GM12878 (cell line): Measurements from ENCODE around the gene THBD. TPM values are rescaled to one million over a fixed set of nuclear protein-coding genes. Genes with fewer than 3 reads are reported as not detected.

Source experiments
- ATAC-seq: fragments of 200-7000 bp; cut with Tn5 transposase; 3 replicates; pipeline ENCODE4 v1.9.1; 2020; ENCODE audit warnings: mild to moderate bottlenecking, moderate library complexity
- BruUV-seq: library from RNA; stranded (reverse); fragments of 400-500 nt; replicated peaks from 2 replicates; lab custom pipeline; 2021; lab: Mats Ljungman, UMichigan
- CTCF ChIA-PET: fragments of 300-600 bp; sonication (Branson Sonifier 250); formaldehyde crosslinking; extraction: SDS; loops from one replicate; lab custom pipeline; 2021; ENCODE audit warnings: inconsistent platforms; lab: Yijun Ruan, JAX
- POLR2A ChIA-PET: fragments of 350-600 bp; formaldehyde crosslinking; extraction: SDS; loops from one replicate; lab custom pipeline; 2021; ENCODE audit warnings: inconsistent platforms; lab: Charles Lee
- RAD21 ChIA-PET: fragments of 300-600 bp; sonication (Branson Sonifier 250); formaldehyde crosslinking; loops from one replicate; lab custom pipeline; 2023; ENCODE audit warnings: antibody characterized with exemption; ENCODE audit not compliant: unreplicated experiment; lab: Charles Lee
- SMC1A ChIA-PET: fragments of 300-600 bp; sonication (Branson Sonifier 250); formaldehyde crosslinking; loops from one replicate; lab custom pipeline; 2023; ENCODE audit not compliant: unreplicated experiment, uncharacterized antibody; lab: Charles Lee
- DNase-seq: peaks from one replicate; pipeline ENCODE4 v3.0.0-alpha.2; 2011; ENCODE audit warnings: low read depth, low spot score
- FAIRE-seq: peaks from 3 replicates; lab custom pipeline; 2011; peaks lifted over from hg19 to GRCh38; lab: Jason Lieb, UNC
- H2AFZ ChIP-seq: 2 replicates; pipeline ENCODE4 v1.6.0; 2011; ENCODE audit warnings: low read depth, low read length, control low read depth; ENCODE audit not compliant: control insufficient read depth
- H3K27ac ChIP-seq: 2 replicates; pipeline ENCODE4 v1.5.1; 2011; ENCODE audit warnings: control low read depth; ENCODE audit not compliant: control insufficient read depth, insufficient read depth
- H3K27me3 ChIP-seq, 2 experiments: replicated peaks in 1 of 2; 2 replicates each; pipeline versions ENCODE4 v1.6.0 to v1.6.1; 2011; ENCODE audit warnings: low read length in 1 of 2; ENCODE audit not compliant: control insufficient read depth in 2 of 2, insufficient read depth in 2 of 2
- H3K36me3 ChIP-seq, 2 experiments: 2 replicates each; pipeline ENCODE4 v1.5.1; 2011; ENCODE audit warnings: low read length in 1 of 2; ENCODE audit not compliant: control insufficient read depth in 2 of 2, insufficient read depth in 2 of 2
- H3K4me1 ChIP-seq: 2 replicates; pipeline ENCODE4 v1.6.1; 2011; ENCODE audit warnings: mild to moderate bottlenecking, low read length, moderate library complexity, mixed read lengths; ENCODE audit not compliant: control insufficient read depth, insufficient read depth
- H3K4me2 ChIP-seq: 2 replicates; pipeline ENCODE4 v1.6.0; 2011; ENCODE audit warnings: control low read depth; ENCODE audit not compliant: control insufficient read depth, insufficient read depth
- H3K4me3 ChIP-seq: fragments of 200-600 bp; sonication (generic); 2 replicates; pipeline ENCODE4 v1.5.1; 2016
- H3K79me2 ChIP-seq: 2 replicates; pipeline ENCODE4 v1.6.0; 2011; ENCODE audit warnings: low read length; ENCODE audit not compliant: control insufficient read depth, insufficient read depth
- H3K9ac ChIP-seq: 2 replicates; pipeline ENCODE4 v1.8.0; 2011; ENCODE audit warnings: low read length, control low read depth, mixed read lengths; ENCODE audit not compliant: control insufficient read depth, insufficient read depth
- H3K9me3 ChIP-seq: replicated peaks from 3 replicates; pipeline ENCODE4 v1.5.1; 2011; ENCODE audit warnings: mild to moderate bottlenecking, low read length; ENCODE audit not compliant: control insufficient read depth, insufficient read depth
- H4K20me1 ChIP-seq: 2 replicates; pipeline ENCODE4 v1.6.0; 2011; ENCODE audit not compliant: control insufficient read depth, insufficient read depth
- MTA3 ChIP-seq: IDR thresholded peaks from 2 replicates; pipeline ENCODE4 v1.6.1; 2012; ENCODE audit warnings: low read length, inconsistent platforms, borderline replicate concordance
- MYC ChIP-seq: IDR thresholded peaks from 2 replicates; pipeline ENCODE4 v1.6.1; 2011; ENCODE audit warnings: mild to moderate bottlenecking, low read length, moderate library complexity, inconsistent platforms; ENCODE audit not compliant: insufficient read depth, insufficient replicate concordance, insufficient read length, severe bottlenecking
- NFYB ChIP-seq: IDR thresholded peaks from 2 replicates; pipeline ENCODE4 v1.6.1; 2011; ENCODE audit warnings: low read depth, mild to moderate bottlenecking, low read length, improper control_type of control experiment, moderate library complexity; ENCODE audit not compliant: insufficient read depth
- RFX5 ChIP-seq: IDR thresholded peaks from 2 replicates; pipeline ENCODE4 v1.6.1; 2011; ENCODE audit warnings: low read depth, low read length, improper control_type of control experiment
- SPI1 ChIP-seq: IDR thresholded peaks from 2 replicates; pipeline ENCODE4 v1.6.1; 2011; ENCODE audit warnings: low read depth, mild to moderate bottlenecking, low read length, moderate library complexity, borderline replicate concordance; ENCODE audit not compliant: insufficient read depth
- ZNF274 ChIP-seq: IDR thresholded peaks from one replicate; pipeline ENCODE4 v1.8.0; 2011; ENCODE audit not compliant: insufficient read length, insufficient read depth
- ZNF622 ChIP-seq: fragments of 450-650 bp; IDR thresholded peaks from 2 replicates; pipeline ENCODE4 v1.6.1; 2017; ENCODE audit warnings: mild to moderate bottlenecking, inconsistent platforms
- WGBS: methylation state at CpG from one replicate; pipeline ENCODE4 v1.1.6; 2016; ENCODE audit warnings: low lambda C conversion rate; ENCODE audit not compliant: insufficient replicate concordance, insufficient coverage; ENCODE audit errors: missing lambda C conversion rate; 5-methylcytosine and 5-hydroxymethylcytosine counted together
- in situ Hi-C: fragments of 300-500 bp; cut with MboI; formaldehyde crosslinking; loops from 9 replicates; pipeline ENCODE4 v1.14.3; 2018; ENCODE audit warnings: mixed read lengths
- intact Hi-C: fragments of 100-400 bp; cut with micrococcal nuclease; formaldehyde crosslinking; loops from one replicate; pipeline ENCODE4 v1.14.2; 2022; ENCODE audit not compliant: unreplicated experiment
- polyA plus RNA-seq, 11 experiments: library from polyadenylated mRNA; depleted of rRNA in 4 of 11; unstranded in 6 of 11; stranded (reverse) in 5 of 11; fragments of >200 nt; fragmentation: Nextera tagmentation in 4 of 11; fragmentation: Illumina TruSeq in 1 of 11; extraction: Ambion mirVana in 4 of 11; extraction: Trizol in 1 of 11; gene quantifications; 1 replicate in 1 of 11; 2 replicates in 10 of 11; pipeline versions ENCODE4 v1.2.1 to v1.2.3, GENCODE V29; 2011 to 2016; ENCODE audit warnings: inconsistent platforms in 2 of 11, missing spikeins in 2 of 11, low read depth in 1 of 11
- total RNA-seq, 4 experiments: library from RNA; depleted of rRNA in 3 of 4; stranded (reverse); fragments of >200 nt in 3 of 4; fragmentation: Illumina TruSeq in 1 of 4; extraction: Trizol in 1 of 4; gene quantifications; 2 replicates each; pipeline versions ENCODE4 v1.2.1 to v1.2.3, GENCODE V29; 2013 to 2021
- TF ChIP-seq, protein P1 (sequence below): fragments of 450-650 bp; IDR thresholded peaks from 2 replicates; pipeline ENCODE4 v1.6.1; 2016; ENCODE audit warnings: mild to moderate bottlenecking
- TF ChIP-seq, protein P2 (sequence below): IDR thresholded peaks from 2 replicates; pipeline ENCODE4 v1.6.1; 2011; ENCODE audit warnings: low read depth, low read length, improper control_type of control experiment, borderline replicate concordance
- TF ChIP-seq, protein P3 (sequence below): IDR thresholded peaks from 2 replicates; pipeline ENCODE4 v1.6.1; 2011; ENCODE audit warnings: low read depth, mild to moderate bottlenecking, low read length, moderate library complexity, borderline replicate concordance; ENCODE audit errors: extremely low read depth
- TF ChIP-seq, protein P4 (sequence below): fragments of 450-650 bp; IDR thresholded peaks from 2 replicates; pipeline ENCODE4 v1.6.1; 2016; ENCODE audit warnings: mild to moderate bottlenecking, moderate library complexity, borderline replicate concordance
- TF ChIP-seq, protein P5 (sequence below): fragments of 450-650 bp; IDR thresholded peaks from 2 replicates; pipeline ENCODE4 v1.6.1; 2018; ENCODE audit warnings: borderline replicate concordance, mild to moderate bottlenecking; ENCODE audit not compliant: partially characterized antibody

The THBD gene
- total and polyA plus RNA-seq, 10 of the 15 experiments (the other 5 are each of a cell fraction or from before 2014, with no cell fraction given), result not detected

DNA sequence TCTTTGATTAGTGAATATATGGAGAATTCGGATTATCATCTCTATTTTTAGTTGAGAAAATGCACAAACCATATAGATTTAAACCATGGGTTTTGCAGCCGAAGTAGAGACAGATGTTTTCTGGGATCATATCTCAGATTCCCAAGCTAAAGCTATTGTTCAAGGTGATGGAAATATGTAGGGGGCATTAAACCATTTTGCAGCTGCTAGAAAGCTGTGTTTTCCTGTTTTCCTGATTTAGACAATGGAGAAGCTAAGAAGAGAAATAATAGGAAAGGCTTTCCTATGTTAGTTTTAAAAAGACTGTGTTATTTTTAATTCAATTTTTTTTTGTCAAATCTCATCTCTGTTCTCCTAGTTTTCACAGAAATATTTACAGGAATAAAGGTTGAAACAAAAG, 30.5 kb upstream of the THBD start:
- in situ Hi-C loops (no loop called here), intact Hi-C loops (no loop called here)
- BruUV-seq, result no TSS peak
- Histone ChIP-seq H3K27me3 (peaks cover 0 to 3% of the 10 kb centered on the region in 2 experiments; a peak in 1 of 4 replicates), H4K20me1 (no peaks in the 10 kb centered on the region), H3K79me2 (no peaks in the 10 kb centered on the region), H3K4me2 (no peak overlapping the region), H3K36me3 (no peaks in the 10 kb centered on the region), H3K27ac (no peak overlapping the region), H3K4me3 (no peak overlapping the region), H3K4me1 (no peaks in the 10 kb centered on the region), H3K9ac (no peak overlapping the region), H2AFZ (no peak overlapping the region), H3K9me3 (no peaks in the 10 kb centered on the region)
- DNase-seq (no peak), ATAC-seq (no peak), FAIRE-seq (no peak)
- SMC1A ChIA-PET, result interaction anchor here (0.9 to 1.9 kb wide), 10 partner anchors 11 to 387 kb away, joined by 3 to 9 read pairs (median 4); no protein-coding TSS in a partner anchor
- CTCF ChIA-PET, result interaction anchor here (0.6 to 2.6 kb wide), 19 partner anchors 11 to 388 kb away, joined by 3 to 19 read pairs (median 5); no protein-coding TSS in a partner anchor
- POLR2A ChIA-PET, result no interaction called here
- RAD21 ChIA-PET, result interaction anchor here (0.7 to 1.8 kb wide), 7 partner anchors 12 to 367 kb away, joined by 3 to 8 read pairs (median 4); no protein-coding TSS in a partner anchor
- WGBS, result 3% methylated on average over 2 of the region's 2 CpGs
- TF ChIP-seq, protein P1, sequence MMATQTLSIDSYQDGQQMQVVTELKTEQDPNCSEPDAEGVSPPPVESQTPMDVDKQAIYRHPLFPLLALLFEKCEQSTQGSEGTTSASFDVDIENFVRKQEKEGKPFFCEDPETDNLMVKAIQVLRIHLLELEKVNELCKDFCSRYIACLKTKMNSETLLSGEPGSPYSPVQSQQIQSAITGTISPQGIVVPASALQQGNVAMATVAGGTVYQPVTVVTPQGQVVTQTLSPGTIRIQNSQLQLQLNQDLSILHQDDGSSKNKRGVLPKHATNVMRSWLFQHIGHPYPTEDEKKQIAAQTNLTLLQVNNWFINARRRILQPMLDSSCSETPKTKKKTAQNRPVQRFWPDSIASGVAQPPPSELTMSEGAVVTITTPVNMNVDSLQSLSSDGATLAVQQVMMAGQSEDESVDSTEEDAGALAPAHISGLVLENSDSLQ, result no peak
- no peak for TF ChIP-seq ZNF274
- TF ChIP-seq, protein P2, sequence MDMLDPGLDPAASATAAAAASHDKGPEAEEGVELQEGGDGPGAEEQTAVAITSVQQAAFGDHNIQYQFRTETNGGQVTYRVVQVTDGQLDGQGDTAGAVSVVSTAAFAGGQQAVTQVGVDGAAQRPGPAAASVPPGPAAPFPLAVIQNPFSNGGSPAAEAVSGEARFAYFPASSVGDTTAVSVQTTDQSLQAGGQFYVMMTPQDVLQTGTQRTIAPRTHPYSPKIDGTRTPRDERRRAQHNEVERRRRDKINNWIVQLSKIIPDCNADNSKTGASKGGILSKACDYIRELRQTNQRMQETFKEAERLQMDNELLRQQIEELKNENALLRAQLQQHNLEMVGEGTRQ, result no peak
- no peak for TF ChIP-seq MYC
- TF ChIP-seq, protein P3, sequence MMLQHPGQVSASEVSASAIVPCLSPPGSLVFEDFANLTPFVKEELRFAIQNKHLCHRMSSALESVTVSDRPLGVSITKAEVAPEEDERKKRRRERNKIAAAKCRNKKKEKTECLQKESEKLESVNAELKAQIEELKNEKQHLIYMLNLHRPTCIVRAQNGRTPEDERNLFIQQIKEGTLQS, result no peak
- no peak for TF ChIP-seq SPI1
- no peak for TF ChIP-seq NFYB
- TF ChIP-seq ZNF622, result no peak
- TF ChIP-seq, protein P4, sequence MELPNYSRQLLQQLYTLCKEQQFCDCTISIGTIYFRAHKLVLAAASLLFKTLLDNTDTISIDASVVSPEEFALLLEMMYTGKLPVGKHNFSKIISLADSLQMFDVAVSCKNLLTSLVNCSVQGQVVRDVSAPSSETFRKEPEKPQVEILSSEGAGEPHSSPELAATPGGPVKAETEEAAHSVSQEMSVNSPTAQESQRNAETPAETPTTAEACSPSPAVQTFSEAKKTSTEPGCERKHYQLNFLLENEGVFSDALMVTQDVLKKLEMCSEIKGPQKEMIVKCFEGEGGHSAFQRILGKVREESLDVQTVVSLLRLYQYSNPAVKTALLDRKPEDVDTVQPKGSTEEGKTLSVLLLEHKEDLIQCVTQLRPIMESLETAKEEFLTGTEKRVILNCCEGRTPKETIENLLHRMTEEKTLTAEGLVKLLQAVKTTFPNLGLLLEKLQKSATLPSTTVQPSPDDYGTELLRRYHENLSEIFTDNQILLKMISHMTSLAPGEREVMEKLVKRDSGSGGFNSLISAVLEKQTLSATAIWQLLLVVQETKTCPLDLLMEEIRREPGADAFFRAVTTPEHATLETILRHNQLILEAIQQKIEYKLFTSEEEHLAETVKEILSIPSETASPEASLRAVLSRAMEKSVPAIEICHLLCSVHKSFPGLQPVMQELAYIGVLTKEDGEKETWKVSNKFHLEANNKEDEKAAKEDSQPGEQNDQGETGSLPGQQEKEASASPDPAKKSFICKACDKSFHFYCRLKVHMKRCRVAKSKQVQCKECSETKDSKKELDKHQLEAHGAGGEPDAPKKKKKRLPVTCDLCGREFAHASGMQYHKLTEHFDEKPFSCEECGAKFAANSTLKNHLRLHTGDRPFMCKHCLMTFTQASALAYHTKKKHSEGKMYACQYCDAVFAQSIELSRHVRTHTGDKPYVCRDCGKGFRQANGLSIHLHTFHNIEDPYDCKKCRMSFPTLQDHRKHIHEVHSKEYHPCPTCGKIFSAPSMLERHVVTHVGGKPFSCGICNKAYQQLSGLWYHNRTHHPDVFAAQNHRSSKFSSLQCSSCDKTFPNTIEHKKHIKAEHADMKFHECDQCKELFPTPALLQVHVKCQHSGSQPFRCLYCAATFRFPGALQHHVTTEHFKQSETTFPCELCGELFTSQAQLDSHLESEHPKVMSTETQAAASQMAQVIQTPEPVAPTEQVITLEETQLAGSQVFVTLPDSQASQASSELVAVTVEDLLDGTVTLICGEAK, result no peak
- TF ChIP-seq, protein P5, sequence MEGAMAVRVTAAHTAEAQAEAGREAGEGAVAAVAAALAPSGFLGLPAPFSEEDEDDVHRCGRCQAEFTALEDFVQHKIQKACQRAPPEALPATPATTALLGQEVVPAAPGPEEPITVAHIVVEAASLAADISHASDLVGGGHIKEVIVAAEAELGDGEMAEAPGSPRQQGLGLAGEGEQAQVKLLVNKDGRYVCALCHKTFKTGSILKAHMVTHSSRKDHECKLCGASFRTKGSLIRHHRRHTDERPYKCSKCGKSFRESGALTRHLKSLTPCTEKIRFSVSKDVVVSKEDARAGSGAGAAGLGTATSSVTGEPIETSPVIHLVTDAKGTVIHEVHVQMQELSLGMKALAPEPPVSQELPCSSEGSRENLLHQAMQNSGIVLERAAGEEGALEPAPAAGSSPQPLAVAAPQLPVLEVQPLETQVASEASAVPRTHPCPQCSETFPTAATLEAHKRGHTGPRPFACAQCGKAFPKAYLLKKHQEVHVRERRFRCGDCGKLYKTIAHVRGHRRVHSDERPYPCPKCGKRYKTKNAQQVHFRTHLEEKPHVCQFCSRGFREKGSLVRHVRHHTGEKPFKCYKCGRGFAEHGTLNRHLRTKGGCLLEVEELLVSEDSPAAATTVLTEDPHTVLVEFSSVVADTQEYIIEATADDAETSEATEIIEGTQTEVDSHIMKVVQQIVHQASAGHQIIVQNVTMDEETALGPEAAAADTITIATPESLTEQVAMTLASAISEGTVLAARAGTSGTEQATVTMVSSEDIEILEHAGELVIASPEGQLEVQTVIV, result no peak
- TF ChIP-seq RFX5, result no peak
- TF ChIP-seq MTA3, result no peak
